ENCODE measurements around the gene CHIC2. TPM values are rescaled to one million over a fixed set of nuclear protein-coding genes. Genes with fewer than 3 reads are reported as not detected.

The CHIC2 gene
- total and polyA plus RNA-seq, 2 of the 4 experiments (the other 2 are of a cell fraction) = 20.4 to 26.3 TPM

DNA sequence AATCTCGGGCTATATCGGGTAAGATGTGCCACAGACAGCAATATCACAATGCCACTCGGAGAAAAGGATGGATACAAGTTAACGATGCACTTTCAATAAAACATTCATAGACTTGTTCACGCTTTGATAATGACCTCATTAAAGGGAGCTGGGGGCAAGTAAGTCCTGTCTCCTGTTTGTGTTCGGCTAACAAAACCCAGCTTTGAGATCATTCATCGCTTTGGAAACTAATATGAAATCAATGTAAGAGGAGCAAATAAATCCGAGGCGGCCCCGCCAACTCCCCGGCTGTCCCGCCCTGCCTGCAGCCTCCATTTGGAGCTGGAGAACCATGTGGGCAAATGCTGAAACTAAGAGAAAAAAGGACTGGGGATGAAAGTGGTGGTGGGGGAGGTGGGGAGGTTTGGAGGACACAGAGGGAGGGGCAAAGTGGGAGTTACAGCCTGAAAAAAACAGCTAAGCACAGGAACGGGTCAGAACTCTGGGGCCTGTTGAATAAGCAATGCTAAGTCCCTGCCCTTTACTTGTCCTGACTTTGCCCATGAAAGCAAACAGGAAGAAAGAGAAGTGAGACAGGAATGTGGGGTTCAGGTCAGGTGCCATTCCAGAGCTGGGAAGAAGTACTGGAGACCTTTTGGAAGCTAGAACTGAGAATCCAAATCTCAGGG is 32.0 kb upstream of the CHIC2 start:
- H2BK20ac ChIP-seq (ENCODE audit: low read depth, low read length) = no peak overlapping the region
- H2AK5ac ChIP-seq (ENCODE audit: low read depth, low read length) = no peak overlapping the region
- H3K36me3 ChIP-seq (ENCODE audit: control insufficient read depth, insufficient read depth, low read length) = no peaks in the 10 kb centered on the region
- no peak overlapping the region; the same call in 1 of the 2 replicates for H3K23ac ChIP-seq (ENCODE audit: low read depth, low read length)
- H4K8ac ChIP-seq (ENCODE audit: low read depth in 2 of 2, low read length in 2 of 2) = no peak overlapping the region
- no peak overlapping the region for H3K4me3 ChIP-seq (ENCODE audit: insufficient read depth, low read depth, low read length)
- H2AFZ ChIP-seq (replicated peaks; ENCODE audit: low read length, poor library complexity) = no peak overlapping the region
- DNase-seq (no peak), ATAC-seq (ENCODE audit: low read depth) (no peak)
- ChIA-PET POLR2A (ENCODE audit: unreplicated experiment) (no interaction called here), CTCF (interaction anchor here (0.5 kb wide), 2 partner anchors 186 to 397 kb away, joined by 4 to 5 read pairs; no protein-coding TSS in a partner anchor)
- H3K56ac ChIP-seq (ENCODE audit: extremely low read depth, insufficient read depth, low read length) = no peak overlapping the region
- dilution Hi-C loops (cut with HindIII; ENCODE audit: low sequenced_read_pairs, unreplicated experiment) (no loop called here), intact Hi-C loops (cut with micrococcal nuclease) (no loop called here), in situ Hi-C loops (cut with MboI; ENCODE audit: low sequenced_read_pairs) (no loop called here)
- H3K27ac ChIP-seq (ENCODE audit: insufficient read depth, low read length) = no peak overlapping the region
- H2AK9ac ChIP-seq (replicated peaks; ENCODE audit: low read depth, low read length, poor library complexity) = no peak overlapping the region
- peaks cover 0 to 2% of the 10 kb centered on the region in 2 experiments; a peak in 1 of 4 replicates for H3K79me1 ChIP-seq (ENCODE audit: low read depth in 1 of 2, low read length in 2 of 2)
- H4K5ac ChIP-seq (ENCODE audit: low read depth, low read length) = no peak overlapping the region
- H3K4ac ChIP-seq (ENCODE audit: low read depth, low read length) = no peak overlapping the region
- no peak overlapping the region for H2BK15ac ChIP-seq (ENCODE audit: low read depth, low read length)
- H3K14ac ChIP-seq (replicated peaks; ENCODE audit: low read depth, low read length) = no peak overlapping the region
- no peak overlapping the region for H2BK5ac ChIP-seq (ENCODE audit: low read depth, low read length, poor library complexity, severe bottlenecking)
- TF ChIP-seq, protein P1, sequence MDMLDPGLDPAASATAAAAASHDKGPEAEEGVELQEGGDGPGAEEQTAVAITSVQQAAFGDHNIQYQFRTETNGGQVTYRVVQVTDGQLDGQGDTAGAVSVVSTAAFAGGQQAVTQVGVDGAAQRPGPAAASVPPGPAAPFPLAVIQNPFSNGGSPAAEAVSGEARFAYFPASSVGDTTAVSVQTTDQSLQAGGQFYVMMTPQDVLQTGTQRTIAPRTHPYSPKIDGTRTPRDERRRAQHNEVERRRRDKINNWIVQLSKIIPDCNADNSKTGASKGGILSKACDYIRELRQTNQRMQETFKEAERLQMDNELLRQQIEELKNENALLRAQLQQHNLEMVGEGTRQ (IDR thresholded peaks at IDR 0.05; ENCODE audit: low read depth, low read length) = no peak
- no peak for TF ChIP-seq MAFK (IDR thresholded peaks at IDR 0.05; ENCODE audit: low read depth, low read length)
- no peak for TF ChIP-seq SMC3 (IDR thresholded peaks at IDR 0.05; ENCODE audit: low read depth, low read length)
- TF ChIP-seq, protein P2, sequence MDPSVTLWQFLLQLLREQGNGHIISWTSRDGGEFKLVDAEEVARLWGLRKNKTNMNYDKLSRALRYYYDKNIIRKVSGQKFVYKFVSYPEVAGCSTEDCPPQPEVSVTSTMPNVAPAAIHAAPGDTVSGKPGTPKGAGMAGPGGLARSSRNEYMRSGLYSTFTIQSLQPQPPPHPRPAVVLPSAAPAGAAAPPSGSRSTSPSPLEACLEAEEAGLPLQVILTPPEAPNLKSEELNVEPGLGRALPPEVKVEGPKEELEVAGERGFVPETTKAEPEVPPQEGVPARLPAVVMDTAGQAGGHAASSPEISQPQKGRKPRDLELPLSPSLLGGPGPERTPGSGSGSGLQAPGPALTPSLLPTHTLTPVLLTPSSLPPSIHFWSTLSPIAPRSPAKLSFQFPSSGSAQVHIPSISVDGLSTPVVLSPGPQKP (IDR thresholded peaks at IDR 0.05; ENCODE audit: borderline replicate concordance, low read depth, low read length) = no peak
- TF ChIP-seq RAD21 (IDR thresholded peaks at IDR 0.05; ENCODE audit: low read length) = no peak
- no peak for TF ChIP-seq MAZ (IDR thresholded peaks at IDR 0.05; ENCODE audit: borderline replicate concordance, low read depth, low read length)
- no peak for TF ChIP-seq BHLHE40 (IDR thresholded peaks at IDR 0.05; ENCODE audit: low read depth, low read length)
- no peak for TF ChIP-seq RFX5 (IDR thresholded peaks at IDR 0.05; ENCODE audit: low read depth, low read length)
- H3K4me1 ChIP-seq (ENCODE audit: control insufficient read depth, insufficient read depth, low read length) = no peaks in the 10 kb centered on the region
- peaks cover 9% of the 10 kb centered on the region for H3K9me1 ChIP-seq (ENCODE audit: insufficient read depth, low read length)
- no peaks in the 10 kb centered on the region for H4K20me1 ChIP-seq (ENCODE audit: insufficient read depth, low read length)
- H3K9ac ChIP-seq (ENCODE audit: low read depth, low read length) = no peak overlapping the region
- BruUV-seq (replicated peaks) = no TSS peak
- 92% methylated on average over 7 of the region's 13 CpGs; no CpG with 5 or more reads in 1 of the 2 experiments for WGBS, 2 experiments (ENCODE audit: extremely low coverage in 2 of 2, insufficient read length in 1 of 2)
- no peak overlapping the region for H3K18ac ChIP-seq (ENCODE audit: low read depth, low read length)
- H3K9me3 ChIP-seq (ENCODE audit: control insufficient read depth, insufficient read depth, low read length) = no peaks in the 10 kb centered on the region
- H4K91ac ChIP-seq (ENCODE audit: insufficient read depth, low read depth, low read length) = no peak overlapping the region
- peaks cover 50% of the 10 kb centered on the region for H3K27me3 ChIP-seq (ENCODE audit: control insufficient read depth, insufficient read depth, low read length)
- H2BK120ac ChIP-seq (ENCODE audit: low read depth, low read length) = no peak overlapping the region
- H3K4me2 ChIP-seq (ENCODE audit: low read depth, low read length) = no peak overlapping the region
